PC-3 (cell line): ENCODE data around the gene ZBTB49.

Experiments
- EZH2 ChIP-seq: fragments of 300-600 bp; sonication (generic); IDR thresholded peaks from one replicate; pipeline ENCODE4 v1.6.1; 2017; ENCODE audit warnings: antibody characterized with exemption, mild to moderate bottlenecking, low read length; ENCODE audit not compliant: unreplicated experiment
- EZH2phosphoT487 ChIP-seq: fragments of 300-600 bp; sonication (generic); IDR thresholded peaks from 2 replicates; pipeline ENCODE4 v1.6.1; 2018; ENCODE audit warnings: mild to moderate bottlenecking, antibody characterized with exemption, low read length, borderline replicate concordance
- TF ChIP-seq, protein P1 (sequence below): fragments of 300-600 bp; sonication (generic); conservative IDR thresholded peaks from 2 replicates; pipeline ENCODE4 v1.5.1; 2017; ENCODE audit warnings: antibody characterized with exemption, low read depth, mild to moderate bottlenecking, low read length

GRCh38 chr4:4289055-4289454 lies 996 bp upstream of the ZBTB49 start:
- TF ChIP-seq, protein P1, sequence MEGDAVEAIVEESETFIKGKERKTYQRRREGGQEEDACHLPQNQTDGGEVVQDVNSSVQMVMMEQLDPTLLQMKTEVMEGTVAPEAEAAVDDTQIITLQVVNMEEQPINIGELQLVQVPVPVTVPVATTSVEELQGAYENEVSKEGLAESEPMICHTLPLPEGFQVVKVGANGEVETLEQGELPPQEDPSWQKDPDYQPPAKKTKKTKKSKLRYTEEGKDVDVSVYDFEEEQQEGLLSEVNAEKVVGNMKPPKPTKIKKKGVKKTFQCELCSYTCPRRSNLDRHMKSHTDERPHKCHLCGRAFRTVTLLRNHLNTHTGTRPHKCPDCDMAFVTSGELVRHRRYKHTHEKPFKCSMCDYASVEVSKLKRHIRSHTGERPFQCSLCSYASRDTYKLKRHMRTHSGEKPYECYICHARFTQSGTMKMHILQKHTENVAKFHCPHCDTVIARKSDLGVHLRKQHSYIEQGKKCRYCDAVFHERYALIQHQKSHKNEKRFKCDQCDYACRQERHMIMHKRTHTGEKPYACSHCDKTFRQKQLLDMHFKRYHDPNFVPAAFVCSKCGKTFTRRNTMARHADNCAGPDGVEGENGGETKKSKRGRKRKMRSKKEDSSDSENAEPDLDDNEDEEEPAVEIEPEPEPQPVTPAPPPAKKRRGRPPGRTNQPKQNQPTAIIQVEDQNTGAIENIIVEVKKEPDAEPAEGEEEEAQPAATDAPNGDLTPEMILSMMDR: no peak
- TF ChIP-seq EZH2 (no peak), EZH2phosphoT487 (no peak)
